GM23248 (cell line): ENCODE results near the gene CHRNA3. TPM values are rescaled to one million over a fixed set of nuclear protein-coding genes. Genes with fewer than 3 reads are reported as not detected.

Experiments
- DNase-seq: peaks from one replicate; pipeline ENCODE4 v3.0.0-alpha.2; 2015
- H2AFZ ChIP-seq: fragments of 200-600 bp; sonication (generic); 2 replicates; pipeline ENCODE4 v1.6.1; 2016; ENCODE audit warnings: antibody characterized with exemption
- H3F3A ChIP-seq: fragments of 200-600 bp; sonication (generic); 2 replicates; pipeline ENCODE4 v1.6.1; 2016; ENCODE audit warnings: mild to moderate bottlenecking, antibody characterized with exemption, mixed run types; ENCODE audit not compliant: insufficient read depth
- H3K27ac ChIP-seq: fragments of 200-600 bp; sonication (generic); 2 replicates; pipeline ENCODE4 v1.5.1; 2016; ENCODE audit warnings: mild to moderate bottlenecking
- H3K27me3 ChIP-seq: fragments of 200-600 bp; sonication (generic); replicated peaks from 2 replicates; pipeline ENCODE4 v1.6.1; 2016; ENCODE audit warnings: mild to moderate bottlenecking; ENCODE audit not compliant: insufficient read depth
- H3K36me3 ChIP-seq: fragments of 200-600 bp; sonication (generic); 2 replicates; pipeline ENCODE4 v1.6.1; 2016; ENCODE audit warnings: low read depth, mild to moderate bottlenecking
- H3K4me1 ChIP-seq: fragments of 200-600 bp; sonication (generic); 2 replicates; pipeline ENCODE4 v1.6.1; 2016; ENCODE audit warnings: mild to moderate bottlenecking; ENCODE audit not compliant: insufficient read depth
- H3K4me2 ChIP-seq: fragments of 200-600 bp; sonication (generic); one replicate; pipeline ENCODE4 v1.6.1; 2016; ENCODE audit warnings: mild to moderate bottlenecking; ENCODE audit not compliant: unreplicated experiment
- H3K4me3 ChIP-seq: fragments of 200-600 bp; sonication (generic); 2 replicates; pipeline ENCODE4 v1.5.1; 2016; ENCODE audit warnings: mild to moderate bottlenecking
- H3K79me2 ChIP-seq: fragments of 200-600 bp; sonication (generic); 2 replicates; pipeline ENCODE4 v1.6.1; 2016; ENCODE audit warnings: mild to moderate bottlenecking; ENCODE audit not compliant: insufficient read depth
- H3K9ac ChIP-seq: fragments of 200-600 bp; sonication (generic); 2 replicates; pipeline ENCODE4 v1.6.1; 2016; ENCODE audit warnings: mild to moderate bottlenecking
- H3K9me2 ChIP-seq: fragments of 200-600 bp; sonication (generic); 2 replicates; pipeline ENCODE4 v1.6.1; 2016; ENCODE audit warnings: mixed run types, mild to moderate bottlenecking, moderate library complexity; ENCODE audit not compliant: insufficient read depth
- H3K9me3 ChIP-seq: fragments of 200-600 bp; sonication (generic); one replicate; pipeline ENCODE4 v1.6.1; 2017; ENCODE audit warnings: low read depth
- H4K20me1 ChIP-seq: fragments of 200-600 bp; sonication (generic); 2 replicates; pipeline ENCODE4 v1.6.0; 2016; ENCODE audit not compliant: insufficient read depth
- EZH2 ChIP-seq: fragments of 200-600 bp; sonication (generic); IDR thresholded peaks from 2 replicates; pipeline ENCODE4 v1.6.1; 2018; ENCODE audit warnings: antibody characterized with exemption, mild to moderate bottlenecking; ENCODE audit not compliant: insufficient read depth, poor library complexity, severe bottlenecking
- EZH2phosphoT487 ChIP-seq: fragments of 200-600 bp; sonication (generic); IDR thresholded peaks from 2 replicates; pipeline ENCODE4 v1.6.1; 2018; ENCODE audit warnings: antibody characterized with exemption, moderate library complexity, mild to moderate bottlenecking, low read depth; ENCODE audit not compliant: insufficient read depth
- WGBS, 2 experiments: methylation state at CpG; one replicate each; pipeline ENCODE4 v1.1.6; 2015 to 2017; ENCODE audit warnings: low lambda C conversion rate in 2 of 2, low coverage in 1 of 2; ENCODE audit errors: missing lambda C conversion rate in 2 of 2; 5-methylcytosine and 5-hydroxymethylcytosine counted together
- in situ Hi-C: fragments of 300-500 bp; cut with MboI; formaldehyde crosslinking; loops from 2 replicates; pipeline ENCODE4 v1.15.0; 2020
- polyA plus RNA-seq: library from polyadenylated mRNA; unstranded; fragments of >200 nt; fragmentation: Nextera tagmentation; extraction: Ambion mirVana; gene quantifications from 2 replicates; pipeline ENCODE4 v1.2.1, GENCODE V29; 2016
- total RNA-seq: library from RNA; depleted of rRNA; stranded (reverse); fragments of >200 nt; shearing (Covaris generic); gene quantifications from 2 replicates; pipeline ENCODE4 v1.2.3, GENCODE V29; 2014

Gene CHRNA3
- total and polyA plus RNA-seq, 2 experiments from 2014 or later, result not detected

- H3K9me2 ChIP-seq, result no peaks in the 10 kb centered on the region
- H3F3A ChIP-seq, result no peaks in the 10 kb centered on the region
- H3K4me2 ChIP-seq, result no peak overlapping the region
- no peaks in the 10 kb centered on the region for H4K20me1 ChIP-seq
- WGBS, 2 experiments, result 48 to 53% methylated on average over 4 of the region's 4 CpGs
- no peak overlapping the region for H3K27ac ChIP-seq
- H3K9me3 ChIP-seq, result no peaks in the 10 kb centered on the region
- no peaks in the 10 kb centered on the region for H3K79me2 ChIP-seq
- no peak for TF ChIP-seq EZH2phosphoT487
- TF ChIP-seq EZH2, result no peak
- no peaks in the 10 kb centered on the region for H3K36me3 ChIP-seq
- no peaks in the 10 kb centered on the region for H3K4me1 ChIP-seq
- no peak overlapping the region for H3K9ac ChIP-seq
- peak; percentile 53 for DNase-seq
- H3K4me3 ChIP-seq, result no peak overlapping the region
- no peak overlapping the region for H2AFZ ChIP-seq
- peaks cover 14% of the 10 kb centered on the region for H3K27me3 ChIP-seq
- in situ Hi-C loops, result no loop called here
These were observed 18.0 kb upstream of the CHRNA3 start for GRCh38 chr15:78638658-78639314.

- Histone ChIP-seq H3K36me3 (no peaks in the 10 kb centered on the region), H3K9ac (no peak overlapping the region), H3K9me3 (no peaks in the 10 kb centered on the region), H3K79me2 (no peaks in the 10 kb centered on the region), H3K27me3 (peaks cover 14% of the 10 kb centered on the region), H3K4me1 (no peaks in the 10 kb centered on the region), H3F3A (no peaks in the 10 kb centered on the region), H3K9me2 (no peaks in the 10 kb centered on the region), H2AFZ (no peak overlapping the region), H3K4me3 (no peak overlapping the region), H3K27ac (no peak overlapping the region), H3K4me2 (no peak overlapping the region), H4K20me1 (no peaks in the 10 kb centered on the region)
- no peak for DNase-seq
- TF ChIP-seq EZH2 (no peak), EZH2phosphoT487 (no peak)
- in situ Hi-C loops, result no loop called here
- 51 to 55% methylated on average over 4 of the region's 4 CpGs for WGBS, 2 experiments
These were observed 17.1 kb upstream of the CHRNA3 start for GRCh38 chr15:78637776-78638435.

DNA sequence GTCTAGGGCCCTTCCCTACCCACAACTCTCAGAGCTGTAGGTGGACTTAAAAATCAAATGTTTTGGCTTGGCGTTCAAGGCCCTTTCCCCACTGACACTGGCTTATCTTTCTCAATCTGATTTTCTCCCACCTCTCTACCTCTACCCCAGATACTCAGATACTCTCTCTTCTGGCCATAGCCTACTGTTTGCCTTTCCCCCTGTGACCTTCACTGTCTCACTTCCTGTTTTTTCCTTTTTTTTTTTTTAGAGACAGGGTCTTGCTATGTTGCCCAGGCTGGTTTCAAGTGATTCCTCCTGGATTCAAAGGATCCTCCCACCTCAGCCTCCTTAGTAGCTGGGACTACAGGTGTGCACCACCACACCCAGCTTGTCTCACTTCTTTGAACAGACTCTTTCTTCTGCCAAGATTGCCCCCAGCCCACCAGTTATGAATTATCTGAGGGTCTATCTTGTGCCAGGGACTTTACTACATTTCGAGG lies 15.6 kb upstream of the CHRNA3 start:
- no peak overlapping the region for H3K4me2 ChIP-seq
- TF ChIP-seq EZH2phosphoT487 (no peak), EZH2 (no peak)
- H3K4me3 ChIP-seq, result no peak overlapping the region
- no peaks in the 10 kb centered on the region for H3F3A ChIP-seq
- in situ Hi-C loops, result no loop called here
- no peaks in the 10 kb centered on the region for H3K79me2 ChIP-seq
- no peak for DNase-seq
- no peaks in the 10 kb centered on the region for H3K36me3 ChIP-seq
- H3K9me2 ChIP-seq, result no peaks in the 10 kb centered on the region
- H3K4me1 ChIP-seq, result no peaks in the 10 kb centered on the region
- H3K27me3 ChIP-seq, result peaks cover 14% of the 10 kb centered on the region
- H2AFZ ChIP-seq, result no peak overlapping the region
- H3K9me3 ChIP-seq, result no peaks in the 10 kb centered on the region
- H3K27ac ChIP-seq, result no peak overlapping the region
- H4K20me1 ChIP-seq, result no peaks in the 10 kb centered on the region
- H3K9ac ChIP-seq, result no peak overlapping the region
- 45 to 55% methylated on average over 2 of the region's 2 CpGs for WGBS, 2 experiments

GRCh38 chr15:78635346-78635745 lies 14.6 kb upstream of the CHRNA3 start:
- H4K20me1 ChIP-seq, result no peaks in the 10 kb centered on the region
- no peaks in the 10 kb centered on the region for H3K79me2 ChIP-seq
- no peak overlapping the region for H3K4me3 ChIP-seq
- H3K4me2 ChIP-seq, result no peak overlapping the region
- DNase-seq, result no peak
- H3K36me3 ChIP-seq, result no peaks in the 10 kb centered on the region
- H3K4me1 ChIP-seq, result no peaks in the 10 kb centered on the region
- TF ChIP-seq EZH2phosphoT487 (no peak), EZH2 (no peak)
- in situ Hi-C loops, result no loop called here
- H3K27me3 ChIP-seq, result peaks cover 8% of the 10 kb centered on the region
- H3F3A ChIP-seq, result no peaks in the 10 kb centered on the region
- no peak overlapping the region for H3K27ac ChIP-seq
- 63 to 66% methylated on average over 10 of the region's 10 CpGs for WGBS, 2 experiments
- H2AFZ ChIP-seq, result no peak overlapping the region
- no peak overlapping the region for H3K9ac ChIP-seq
- H3K9me2 ChIP-seq, result no peaks in the 10 kb centered on the region
- no peaks in the 10 kb centered on the region for H3K9me3 ChIP-seq
